Measurements from ENCODE around the gene UST.
"Not testable (repeated sequence)": the region's sequence is repeated elsewhere in the genome, so short reads cannot be mapped to it uniquely, and the experiment has no call there.

The UST gene

GRCh38 chr6:148747471-148748165 lies 788 bp downstream of the UST start:
- TF ChIP-seq CTCF (IDR thresholded peaks at IDR 0.05; ENCODE audit: low read depth, low read length, missing control alignments), result peak; percentile 12
- Histone ChIP-seq H3K4me3 (ENCODE audit: low read depth, low read length) (peak overlapping the region; percentile 70), H3K27ac (peak overlapping the region; percentile 47), H3K27me3 (replicated peaks) (no peaks in the 10 kb centered on the region), H3K36me3 (replicated peaks) (no peaks in the 10 kb centered on the region)
- in situ Hi-C loops (cut with HindIII; ENCODE audit: low pct_ligation_motif_present, low sequenced_read_pairs), result no loop called here
- DNase-seq, result peak; percentile 26

- DNase-seq, result no peak
- in situ Hi-C loops (cut with HindIII; ENCODE audit: low pct_ligation_motif_present, low sequenced_read_pairs), result no loop called here
- Histone ChIP-seq H3K36me3 (replicated peaks) (no peaks in the 10 kb centered on the region), H3K27ac (no peak overlapping the region), H3K4me3 (ENCODE audit: low read depth, low read length) (no peak overlapping the region), H3K27me3 (replicated peaks) (no peaks in the 10 kb centered on the region)
- no peak for TF ChIP-seq CTCF (IDR thresholded peaks at IDR 0.05; ENCODE audit: low read depth, low read length, missing control alignments)
Observed at GRCh38 chr6:148749674-148750073, 2.8 kb downstream of the UST start.

- Histone ChIP-seq H3K4me3 (ENCODE audit: low read depth, low read length) (no peak overlapping the region), H3K36me3 (replicated peaks) (no peaks in the 10 kb centered on the region)
- in situ Hi-C loops (cut with HindIII; ENCODE audit: low pct_ligation_motif_present, low sequenced_read_pairs), result no loop called here
Observed at GRCh38 chr6:148750838-148751792, 4.3 kb downstream of the UST start.

GRCh38 chr6:148751793-148752170 lies 5.0 kb downstream of the UST start:
- Histone ChIP-seq H3K4me3 (ENCODE audit: low read depth, low read length) (no peak overlapping the region), H3K27ac (no peak overlapping the region), H3K36me3 (replicated peaks) (no peaks in the 10 kb centered on the region), H3K27me3 (replicated peaks) (no peaks in the 10 kb centered on the region)
- no peak for TF ChIP-seq CTCF (IDR thresholded peaks at IDR 0.05; ENCODE audit: low read depth, low read length, missing control alignments)
- no peak for DNase-seq
- in situ Hi-C loops (cut with HindIII; ENCODE audit: low pct_ligation_motif_present, low sequenced_read_pairs), result no loop called here

More at GRCh38 chr6:148750838-148751792, 4.3 kb downstream of the UST start:
- DNase-seq, result no peak
- H3K27me3 ChIP-seq (replicated peaks), result no peaks in the 10 kb centered on the region
- H3K27ac ChIP-seq, result no peak overlapping the region
- no peak for TF ChIP-seq CTCF (IDR thresholded peaks at IDR 0.05; ENCODE audit: low read depth, low read length, missing control alignments)

- H3K27me3 ChIP-seq (replicated peaks); DNase-seq; H3K27ac ChIP-seq; H3K4me3 ChIP-seq (ENCODE audit: low read depth, low read length); in situ Hi-C loops (cut with HindIII; ENCODE audit: low pct_ligation_motif_present, low sequenced_read_pairs); H3K36me3 ChIP-seq (replicated peaks): not testable (repeated sequence)
Observed at GRCh38 chr6:148755379-148755778, 8.5 kb downstream of the UST start.

GRCh38 chr6:148757944-148758480 lies 11.2 kb downstream of the UST start:
- Histone ChIP-seq H3K27me3 (replicated peaks) (no peaks in the 10 kb centered on the region), H3K27ac (no peak overlapping the region), H3K36me3 (replicated peaks) (no peaks in the 10 kb centered on the region), H3K4me3 (ENCODE audit: low read depth, low read length) (no peak overlapping the region)
- no peak for TF ChIP-seq CTCF (IDR thresholded peaks at IDR 0.05; ENCODE audit: low read depth, low read length, missing control alignments)
- DNase-seq, result no peak
- in situ Hi-C loops (cut with HindIII; ENCODE audit: low pct_ligation_motif_present, low sequenced_read_pairs), result no loop called here
